ENCODE results near the gene EFNA5.

Gene EFNA5

DNA sequence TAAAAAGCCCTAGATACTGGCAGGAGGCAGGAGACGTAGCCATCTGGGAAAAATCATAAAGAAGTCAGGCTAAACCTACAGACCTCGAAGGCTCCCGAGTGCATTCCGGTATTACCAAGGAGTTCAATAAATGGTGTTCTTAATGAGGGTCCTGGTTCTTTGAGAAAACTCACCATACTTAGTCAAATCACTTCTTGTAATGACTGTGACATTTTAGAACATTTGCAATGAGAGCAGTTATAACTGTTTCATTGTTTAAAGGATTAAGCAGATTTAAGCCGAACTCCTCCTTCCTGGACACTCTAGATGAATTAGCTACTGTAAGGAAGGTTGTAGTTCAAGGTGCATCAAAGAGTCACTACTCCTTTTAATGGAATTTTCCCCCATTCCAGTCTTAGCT is 67.8 kb downstream of the EFNA5 start:
- DNase-seq, result no peak

DNA sequence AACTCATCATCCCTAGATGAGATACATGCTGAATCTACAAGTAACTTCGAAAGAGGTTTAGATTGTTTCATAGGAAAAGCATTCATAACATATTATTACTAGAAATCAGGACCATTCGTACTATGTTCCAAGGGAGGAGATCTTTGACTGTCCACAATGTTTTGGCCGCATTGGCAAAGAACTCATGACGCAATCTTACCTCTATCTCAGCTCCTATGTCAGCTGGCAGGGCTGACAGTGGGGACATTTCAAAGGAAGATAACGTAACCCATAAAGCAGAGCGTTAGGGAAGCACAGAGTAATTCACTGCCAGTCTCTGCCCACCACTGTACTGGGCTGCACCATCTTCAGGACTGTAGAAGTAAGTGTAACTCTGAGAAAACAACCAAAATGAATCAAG is 69.7 kb downstream of the EFNA5 start:
- no peak for DNase-seq

DNA sequence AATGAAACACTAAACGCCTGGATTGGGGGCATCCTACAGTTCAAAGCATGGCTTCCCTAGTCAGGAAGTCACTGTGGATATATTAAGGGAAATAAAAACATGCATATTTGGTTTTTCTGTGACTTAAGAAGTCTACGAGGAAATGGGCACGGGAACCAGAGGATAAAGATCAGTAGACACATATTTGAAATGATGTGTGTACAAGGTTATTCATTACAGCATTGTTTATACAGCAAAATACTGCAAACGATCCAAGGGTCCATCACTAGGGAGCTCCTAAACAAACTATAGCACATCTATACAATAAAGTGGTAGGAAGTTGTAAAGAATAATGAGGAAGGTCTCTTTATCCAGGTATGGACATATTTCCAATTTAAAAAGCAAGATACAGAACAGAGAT is 71.8 kb downstream of the EFNA5 start:
- no peak for DNase-seq

GRCh38 chr5:107597803-107598202 is 72.9 kb downstream of the EFNA5 start:
- DNase-seq, result no peak

GRCh38 chr5:107597247-107597646 is 73.5 kb downstream of the EFNA5 start:
- DNase-seq, result no peak

- DNase-seq, result no peak
These were observed 76.3 kb downstream of the EFNA5 start for GRCh38 chr5:107594253-107595045.

DNA sequence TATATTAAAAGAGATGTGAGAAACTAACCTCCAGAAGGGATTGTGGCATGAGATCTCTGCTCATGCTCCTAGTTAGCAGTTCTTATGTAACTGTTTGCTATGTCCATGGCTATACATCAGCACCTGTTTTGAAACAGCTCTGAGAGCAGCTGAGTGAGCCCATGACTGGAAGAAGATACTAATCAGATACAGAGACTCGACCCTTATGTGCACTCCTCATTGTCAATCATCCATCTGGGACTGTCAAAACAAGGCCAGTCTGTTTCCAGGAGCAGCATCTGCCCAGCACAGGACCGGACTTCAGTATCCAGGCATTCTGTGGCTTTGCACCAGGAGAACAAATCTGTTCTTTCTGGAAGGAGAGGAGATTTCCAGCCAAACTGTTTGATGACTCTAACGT is 77.7 kb downstream of the EFNA5 start:
- DNase-seq, result no peak

DNA sequence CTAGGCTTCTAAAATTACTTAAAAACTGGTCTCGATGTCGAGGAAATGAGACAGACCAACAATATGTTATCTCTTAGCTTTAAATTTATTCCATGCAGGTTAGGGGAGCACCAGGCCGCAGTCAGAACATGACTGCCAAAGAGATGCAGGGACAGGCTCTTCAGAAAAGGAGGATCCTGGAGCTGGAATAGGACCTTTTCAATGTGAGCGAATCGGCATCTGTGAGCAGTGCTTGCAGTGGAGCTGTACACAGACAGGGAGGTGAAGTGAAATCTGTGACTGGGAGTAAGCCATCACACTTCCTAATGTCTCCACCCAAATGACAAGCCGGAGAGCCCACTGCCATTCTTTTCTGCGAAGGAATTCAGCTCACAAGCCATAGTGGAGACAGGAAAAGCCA is 78.2 kb downstream of the EFNA5 start:
- DNase-seq, result no peak

GRCh38 chr5:107590686-107591085 is 80.1 kb downstream of the EFNA5 start:
- no peak for DNase-seq

GRCh38 chr5:107589520-107590193 is 81.1 kb downstream of the EFNA5 start:
- no peak for DNase-seq

- DNase-seq, result no peak
These were observed 88.1 kb downstream of the EFNA5 start for GRCh38 chr5:107582625-107583024.

GRCh38 chr5:107580889-107581820 is 89.6 kb downstream of the EFNA5 start:
- no peak for DNase-seq

DNA sequence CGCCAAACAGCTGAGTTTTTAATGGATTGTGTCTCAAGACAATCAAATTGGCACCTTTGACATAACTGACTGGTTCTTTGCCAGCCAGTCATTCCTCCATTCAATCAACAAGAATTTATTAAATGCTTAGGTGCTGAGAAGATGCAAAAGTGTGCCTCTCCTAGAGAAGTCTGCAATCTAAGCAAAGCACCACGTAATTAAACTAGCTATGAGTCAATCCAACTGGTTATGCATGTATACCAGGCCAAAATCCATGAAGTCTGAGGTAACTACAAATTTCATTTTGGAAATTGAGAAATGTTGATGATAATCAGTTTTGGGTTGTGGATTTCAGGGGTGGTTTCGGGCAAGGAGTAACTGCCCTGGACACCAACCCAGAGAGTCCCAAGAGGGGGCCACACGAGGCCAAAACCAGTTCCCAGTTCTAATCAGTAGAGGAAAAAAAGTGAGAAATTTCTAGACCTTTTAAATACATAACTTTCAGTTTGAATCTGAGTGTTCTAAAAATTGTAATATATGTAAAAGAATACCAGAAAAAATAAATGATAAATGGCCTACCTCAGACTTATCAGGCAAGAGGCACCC is 92.6 kb downstream of the EFNA5 start:
- no peak for DNase-seq

DNA sequence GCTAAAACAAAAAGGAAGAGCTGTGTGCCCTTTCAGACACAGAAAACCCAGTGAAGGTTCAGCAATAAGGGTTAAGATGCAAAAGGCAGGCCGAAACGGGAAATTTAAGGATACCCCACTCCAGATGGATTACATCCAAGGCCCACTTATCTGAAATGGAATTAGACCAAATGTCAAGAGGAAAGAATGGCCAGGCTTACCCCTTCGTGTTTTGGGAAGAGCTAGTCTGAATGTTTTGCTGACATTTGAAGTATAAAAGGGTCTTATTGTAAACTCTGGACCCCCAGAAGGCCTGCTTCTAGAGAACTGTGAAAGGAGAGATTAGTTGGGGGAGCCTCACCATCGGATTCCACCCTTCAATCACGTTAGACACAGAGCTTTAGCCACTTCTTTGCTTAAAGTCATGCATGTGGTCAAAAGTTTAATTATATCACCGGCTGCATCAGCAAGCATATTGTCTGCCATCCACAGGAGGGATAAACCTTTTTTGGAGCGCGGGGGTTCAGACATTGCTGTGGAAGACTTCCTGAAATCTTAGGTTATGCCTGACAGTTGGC is 93.3 kb downstream of the EFNA5 start:
- DNase-seq, result no peak

DNA sequence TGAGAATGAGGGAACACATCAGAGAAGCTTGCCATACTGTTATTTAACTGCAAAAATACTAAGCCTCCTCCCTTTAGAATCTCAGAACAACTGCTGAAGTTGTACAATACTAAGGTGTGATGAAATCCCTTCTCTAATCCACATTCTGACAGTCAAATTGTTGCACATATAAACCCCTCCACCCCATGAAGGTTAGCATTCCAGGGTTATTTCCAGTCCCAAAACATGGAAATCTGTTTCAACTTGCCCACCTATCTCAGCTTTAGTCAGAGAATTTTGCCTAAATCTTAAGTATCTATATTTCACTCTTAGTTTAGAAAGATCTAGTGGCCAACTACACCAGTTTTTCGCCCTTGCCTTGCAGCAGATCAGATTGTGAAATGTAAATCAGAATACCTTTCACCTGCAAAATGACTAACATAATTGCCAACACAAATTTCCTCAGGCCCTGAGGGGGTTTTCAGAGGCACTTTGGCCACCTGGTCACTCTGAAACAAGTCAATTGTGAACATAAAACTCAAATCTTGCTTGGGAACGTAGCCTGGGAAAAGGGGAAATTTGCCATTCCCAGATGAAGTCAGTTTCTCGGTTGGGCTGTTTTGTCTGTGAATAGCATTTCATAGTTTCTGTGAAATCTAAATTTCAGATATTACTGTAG is 93.9 kb downstream of the EFNA5 start:
- no peak for DNase-seq

DNA sequence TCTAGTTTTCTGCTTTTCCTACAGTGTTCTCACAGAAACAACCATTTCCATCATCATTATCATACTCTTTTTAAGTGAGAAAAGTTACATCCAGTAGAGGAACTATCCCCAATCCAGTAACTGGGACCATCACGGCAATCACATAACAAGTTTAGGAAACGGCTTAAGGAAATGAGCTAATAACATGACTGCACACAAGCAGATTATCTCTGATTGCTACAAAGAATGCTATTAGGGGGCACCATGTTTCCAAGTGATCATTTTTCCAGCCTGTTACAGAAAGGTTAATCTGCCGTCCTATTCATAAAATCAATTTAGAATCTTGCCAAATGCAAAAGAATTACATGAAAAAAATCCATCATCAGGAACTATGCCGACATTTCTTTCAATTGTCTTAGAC is 94.6 kb downstream of the EFNA5 start:
- DNase-seq, result no peak

DNA sequence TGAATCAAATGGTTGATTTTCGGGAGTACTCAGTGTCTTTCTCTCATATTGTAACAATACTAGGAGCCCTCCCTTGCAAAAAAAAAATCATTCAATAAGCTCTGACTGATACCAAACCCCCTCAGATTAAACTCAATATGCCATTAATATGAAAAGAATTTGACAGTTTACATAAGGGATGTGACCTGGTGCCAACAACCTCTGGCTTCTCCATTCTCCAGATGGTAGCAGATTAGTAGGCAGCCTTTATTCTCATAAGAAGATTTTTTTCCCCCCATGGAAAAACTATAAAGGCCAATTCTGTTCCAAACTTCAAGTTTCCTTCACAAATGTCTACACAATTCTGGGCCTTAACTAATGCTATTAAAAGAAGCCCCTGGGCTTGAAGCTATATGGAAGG is 96.5 kb downstream of the EFNA5 start:
- DNase-seq, result no peak

DNA sequence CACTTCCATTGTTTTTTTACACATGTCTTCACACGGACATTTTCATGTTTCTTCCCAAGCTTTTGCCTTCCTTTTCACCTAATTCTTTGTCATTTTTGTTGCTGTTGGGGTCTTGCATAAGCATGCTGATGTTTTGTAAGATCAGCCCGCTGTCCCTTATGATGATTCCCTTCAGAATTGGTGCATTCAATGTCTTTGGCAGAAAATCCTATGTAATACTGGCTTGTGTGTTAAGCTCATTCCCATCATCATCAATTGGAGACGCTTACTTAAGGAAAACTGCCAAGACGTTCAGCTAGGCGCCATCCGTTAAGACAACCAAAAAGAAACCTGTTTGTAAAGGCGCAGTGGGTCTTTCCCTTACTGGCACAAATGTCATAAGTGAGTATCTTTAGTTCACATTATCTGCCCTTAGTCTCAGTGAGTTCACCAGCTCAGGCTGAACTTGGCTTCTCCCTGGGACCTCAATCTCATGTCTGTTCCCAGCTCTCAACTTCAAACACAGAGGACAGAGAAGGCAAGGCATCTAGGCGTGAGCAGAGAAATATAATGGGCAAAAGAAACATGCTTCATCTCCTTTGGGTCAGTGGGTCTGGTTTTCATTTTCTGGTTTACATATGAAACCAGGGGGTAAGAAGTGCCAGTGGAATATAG is 97.9 kb downstream of the EFNA5 start:
- DNase-seq, result no peak

DNA sequence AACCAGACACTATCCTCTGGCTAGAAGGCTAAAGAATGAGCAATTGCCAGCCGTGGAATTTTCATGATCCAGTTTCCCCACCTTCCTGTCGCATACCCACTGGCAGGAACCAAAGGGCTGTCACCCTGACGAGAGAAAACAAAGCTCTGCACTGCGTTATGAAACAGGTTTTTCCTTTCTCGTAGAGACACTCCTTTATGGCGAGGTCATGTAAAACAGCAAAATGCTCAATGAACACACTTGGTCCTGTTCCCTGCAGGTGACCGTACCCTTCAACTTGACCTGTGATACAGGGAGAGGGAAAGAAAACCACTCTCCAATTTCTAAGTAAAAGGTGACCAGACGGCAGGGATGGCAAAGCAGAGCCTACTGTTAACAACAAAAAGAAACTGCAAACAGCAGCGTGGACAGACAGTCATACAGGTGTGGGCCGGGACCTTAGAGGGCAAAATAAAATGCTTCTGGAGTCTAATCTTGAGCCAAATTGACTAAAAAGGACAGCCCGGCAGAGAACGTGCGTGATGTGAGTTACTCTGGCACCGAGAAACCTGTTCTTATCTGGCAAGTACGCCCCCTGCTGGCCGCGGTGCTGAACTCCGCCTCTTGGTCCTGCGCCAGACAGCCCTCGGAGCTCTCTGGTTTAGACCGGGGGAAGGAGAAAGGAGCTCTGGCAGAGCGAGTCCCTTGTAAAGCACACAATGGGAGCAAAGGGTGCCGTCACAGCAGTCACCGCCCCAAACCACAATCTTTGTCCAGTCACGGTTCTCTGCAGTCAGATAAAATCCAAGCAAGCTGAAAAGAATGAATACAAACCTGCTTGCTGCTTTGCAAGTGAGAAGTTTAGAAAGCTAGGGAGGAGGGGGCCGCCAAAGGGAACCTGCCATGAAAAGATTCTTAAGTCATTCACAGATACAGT is 98.9 kb downstream of the EFNA5 start:
- DNase-seq, result peak; percentile 2 to 22

DNA sequence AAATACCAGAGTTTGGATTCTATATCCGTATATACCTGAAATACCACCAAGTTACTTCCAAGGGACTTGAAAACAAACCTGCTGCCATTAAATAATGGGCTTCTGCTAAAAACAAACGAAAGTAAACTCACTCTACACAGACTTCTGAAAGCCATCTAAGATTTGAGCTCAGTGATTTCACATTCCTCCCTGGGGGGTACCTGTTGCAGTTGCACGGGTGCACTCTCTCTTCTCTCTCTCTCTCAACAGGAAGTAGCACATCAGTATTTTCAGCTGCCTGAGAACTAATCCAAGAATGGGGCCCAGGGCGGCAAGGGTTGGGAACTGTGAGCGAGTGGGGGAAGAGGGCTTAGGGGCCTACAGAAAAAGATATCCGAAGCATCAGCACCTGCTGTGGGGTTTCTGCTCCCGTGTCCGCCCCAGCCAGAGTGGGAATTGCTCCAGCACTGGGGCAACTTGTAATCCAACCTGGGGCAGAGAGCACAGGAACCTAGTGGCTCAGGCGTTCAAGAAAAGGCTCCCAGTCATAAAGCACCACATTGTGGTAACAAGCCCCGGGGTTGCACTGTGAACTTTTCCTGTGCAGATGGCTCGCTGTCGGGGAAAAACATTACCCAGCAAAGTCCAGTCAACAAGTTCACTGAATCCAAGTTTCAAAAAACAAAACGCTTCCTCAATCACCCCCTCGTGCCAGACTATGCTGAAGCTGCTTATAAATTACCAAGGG is 99.8 kb downstream of the EFNA5 start:
- no peak for DNase-seq

Measured in NCI-H1930 (cell line).